ENCODE measurements around the gene LYPLAL1.

DNA sequence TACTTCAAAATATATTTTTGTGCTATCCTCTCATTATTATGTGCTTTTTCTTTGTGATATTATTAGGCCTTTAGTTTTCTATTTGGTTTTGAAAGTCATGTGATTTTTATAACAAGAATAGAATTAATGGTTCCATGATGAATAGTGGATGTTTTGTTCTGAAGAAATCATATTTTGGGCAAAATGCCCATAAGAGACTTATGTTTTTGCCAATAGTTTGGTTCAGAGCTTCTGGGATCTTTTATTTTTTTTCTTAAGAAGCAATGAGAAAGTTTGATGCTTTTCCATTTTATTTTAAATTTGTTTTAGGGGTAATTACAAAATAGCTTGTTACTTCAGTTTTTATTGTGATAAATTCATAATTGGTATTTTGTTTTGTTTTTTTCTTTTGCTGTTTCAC is 49.8 kb downstream of the LYPLAL1 start:
- TF ChIP-seq, protein P1, sequence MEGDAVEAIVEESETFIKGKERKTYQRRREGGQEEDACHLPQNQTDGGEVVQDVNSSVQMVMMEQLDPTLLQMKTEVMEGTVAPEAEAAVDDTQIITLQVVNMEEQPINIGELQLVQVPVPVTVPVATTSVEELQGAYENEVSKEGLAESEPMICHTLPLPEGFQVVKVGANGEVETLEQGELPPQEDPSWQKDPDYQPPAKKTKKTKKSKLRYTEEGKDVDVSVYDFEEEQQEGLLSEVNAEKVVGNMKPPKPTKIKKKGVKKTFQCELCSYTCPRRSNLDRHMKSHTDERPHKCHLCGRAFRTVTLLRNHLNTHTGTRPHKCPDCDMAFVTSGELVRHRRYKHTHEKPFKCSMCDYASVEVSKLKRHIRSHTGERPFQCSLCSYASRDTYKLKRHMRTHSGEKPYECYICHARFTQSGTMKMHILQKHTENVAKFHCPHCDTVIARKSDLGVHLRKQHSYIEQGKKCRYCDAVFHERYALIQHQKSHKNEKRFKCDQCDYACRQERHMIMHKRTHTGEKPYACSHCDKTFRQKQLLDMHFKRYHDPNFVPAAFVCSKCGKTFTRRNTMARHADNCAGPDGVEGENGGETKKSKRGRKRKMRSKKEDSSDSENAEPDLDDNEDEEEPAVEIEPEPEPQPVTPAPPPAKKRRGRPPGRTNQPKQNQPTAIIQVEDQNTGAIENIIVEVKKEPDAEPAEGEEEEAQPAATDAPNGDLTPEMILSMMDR (IDR thresholded peaks at IDR 0.05; ENCODE audit: low read length), result no peak
- TF ChIP-seq EZH2 (IDR thresholded peaks at IDR 0.05; ENCODE audit: borderline replicate concordance, low read length), result no peak

Measured in OCI-LY1 (cell line).